HepG2 (cell line): ENCODE measurements around the gene ZC3H18.

Experiments used
- TARDBP ChIP-seq: sonication (generic); formaldehyde crosslinking; IDR thresholded peaks from 2 replicates; pipeline ENCODE4 v1.8.0; 2022; ENCODE audit warnings: mild to moderate bottlenecking, missing genetic modification reagents
- ZBTB39 ChIP-seq: sonication (generic); formaldehyde crosslinking; IDR thresholded peaks from 2 replicates; pipeline ENCODE4 v1.5.0; 2020; ENCODE audit warnings: missing genetic modification reagents

DNA sequence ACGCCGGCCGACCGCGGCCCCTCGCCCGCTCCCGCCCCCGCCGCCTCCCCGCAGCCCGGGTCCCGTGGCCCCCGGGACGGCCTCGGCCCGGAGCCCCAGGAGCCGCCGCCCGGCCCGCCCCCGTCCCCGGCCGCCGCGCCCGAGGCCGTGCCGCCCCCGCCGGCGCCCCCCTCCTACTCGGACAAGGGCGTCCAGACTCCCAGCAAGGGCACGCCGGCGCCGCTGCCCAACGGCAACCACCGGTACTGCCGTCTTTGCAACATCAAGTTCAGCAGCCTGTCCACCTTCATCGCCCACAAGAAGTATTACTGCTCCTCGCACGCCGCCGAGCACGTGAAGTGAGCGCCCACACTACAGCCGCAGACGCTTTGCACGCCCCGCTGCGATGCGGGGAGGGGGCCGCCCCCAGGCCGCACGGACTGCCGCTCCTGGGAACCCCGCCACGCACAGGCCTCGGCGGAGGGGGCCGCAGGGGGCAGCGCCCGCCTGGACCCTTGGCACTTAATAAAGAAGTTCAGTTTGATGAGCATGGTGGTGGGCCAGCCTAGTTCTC is 35.5 kb upstream of the ZC3H18 start:
- TF ChIP-seq ZBTB39 (CRISPR knock-in tag) (no peak), TARDBP (CRISPR knock-in tag) (no peak)
